Measurements from ENCODE around the gene KRT73.

The KRT73 gene

DNA sequence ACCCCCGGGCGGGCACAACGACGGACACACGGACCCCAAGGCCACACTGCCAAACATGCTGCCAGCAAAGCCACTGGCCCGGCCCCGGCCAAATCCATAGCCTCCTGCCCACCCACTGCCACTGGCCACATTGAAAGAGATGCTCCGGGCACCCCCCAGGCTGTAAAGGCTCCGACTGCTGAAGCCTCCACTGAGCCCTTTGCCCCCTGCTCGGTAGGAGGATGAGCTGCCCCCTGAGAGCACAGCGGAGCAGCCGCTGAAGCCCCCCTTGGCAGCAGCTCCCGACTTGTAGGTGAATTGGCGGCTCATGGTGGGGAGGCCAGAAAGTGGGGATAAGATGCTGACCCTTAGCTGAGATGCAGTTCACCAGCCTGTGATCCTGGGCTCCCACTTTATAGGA lies at the start of gene KRT73:
Gene KRT73, minus strand, starts transcription at position 344 of the 400 bp plus-strand sequence. Its CDS starts 35 bp downstream, at position 309.
- H3K4me3 ChIP-seq (ENCODE audit: low read length), result no peak within 1 kb of the TSS
- H3K27me3 ChIP-seq (ENCODE audit: control insufficient read depth, insufficient read depth, low read length), result no peaks in the 10 kb centered on the region
- no peak within 1 kb of the TSS for H3K27ac ChIP-seq (ENCODE audit: low read depth, low read length)
- no peaks in the 10 kb centered on the region for H3K4me1 ChIP-seq (ENCODE audit: control insufficient read depth, insufficient read depth, low read length)
- H3K9ac ChIP-seq (ENCODE audit: low read length), result no peak within 1 kb of the TSS
- H3K36me3 ChIP-seq (ENCODE audit: control insufficient read depth, insufficient read depth, low read length), result no peaks in the 10 kb centered on the region

DNA sequence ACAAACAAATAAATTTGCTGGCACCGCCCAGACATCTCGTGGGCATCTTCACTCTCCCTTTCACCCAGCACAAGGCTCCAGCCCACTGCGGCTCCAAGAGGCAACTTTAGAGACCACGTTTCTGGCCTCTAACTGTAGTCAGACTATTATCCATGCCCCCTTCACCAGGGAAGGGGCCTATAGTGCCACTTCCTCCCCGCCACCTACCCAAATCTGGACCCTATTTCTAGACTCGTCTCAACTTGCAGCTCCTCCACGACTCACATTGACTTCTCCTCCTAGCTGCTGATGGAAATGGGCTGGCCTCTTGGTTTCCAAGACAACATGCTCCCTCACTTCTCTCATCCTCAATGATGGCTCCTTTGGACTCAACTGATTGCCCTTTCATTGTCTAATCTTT lies 49.6 kb upstream of the KRT73 start:
- Histone ChIP-seq H3K36me3 (ENCODE audit: control insufficient read depth, insufficient read depth, low read length) (no peaks in the 10 kb centered on the region), H3K27ac (ENCODE audit: low read depth, low read length) (no peak overlapping the region), H3K4me1 (ENCODE audit: control insufficient read depth, insufficient read depth, low read length) (peaks cover under 1% of the 10 kb centered on the region), H3K4me3 (ENCODE audit: low read length) (no peak overlapping the region), H3K9ac (ENCODE audit: low read length) (no peak overlapping the region), H3K27me3 (ENCODE audit: control insufficient read depth, insufficient read depth, low read length) (no peaks in the 10 kb centered on the region)

DNA sequence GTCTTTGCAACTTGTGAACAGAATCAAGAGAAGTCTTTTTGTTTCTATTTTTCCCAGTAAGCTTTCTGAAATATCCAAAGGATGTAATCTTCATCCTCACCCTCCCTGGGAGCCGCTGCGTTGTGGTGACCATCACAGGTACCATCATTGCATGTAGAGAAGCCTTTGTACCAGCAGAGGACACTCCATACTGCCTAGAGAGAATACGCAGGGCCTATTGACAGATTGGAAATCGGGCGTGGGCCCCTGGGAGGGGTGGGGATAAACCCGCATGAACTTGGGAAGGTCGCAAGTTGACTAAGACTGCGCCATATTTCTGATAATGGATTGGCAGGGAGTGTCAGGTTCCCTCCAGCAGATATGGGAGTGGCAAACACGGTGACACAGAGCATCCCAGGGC lies 49.1 kb upstream of the KRT73 start:
- H3K4me3 ChIP-seq (ENCODE audit: low read length), result no peak overlapping the region
- H3K36me3 ChIP-seq (ENCODE audit: control insufficient read depth, insufficient read depth, low read length), result no peaks in the 10 kb centered on the region
- H3K27ac ChIP-seq (ENCODE audit: low read depth, low read length), result no peak overlapping the region
- H3K27me3 ChIP-seq (ENCODE audit: control insufficient read depth, insufficient read depth, low read length), result no peaks in the 10 kb centered on the region
- no peaks in the 10 kb centered on the region for H3K4me1 ChIP-seq (ENCODE audit: control insufficient read depth, insufficient read depth, low read length)
- H3K9ac ChIP-seq (ENCODE audit: low read length), result no peak overlapping the region

GRCh38 chr12:52666471-52666870 lies 48.1 kb upstream of the KRT73 start:
- H3K4me3 ChIP-seq (ENCODE audit: low read length), result no peak overlapping the region
- H3K36me3 ChIP-seq (ENCODE audit: control insufficient read depth, insufficient read depth, low read length), result no peaks in the 10 kb centered on the region
- no peaks in the 10 kb centered on the region for H3K4me1 ChIP-seq (ENCODE audit: control insufficient read depth, insufficient read depth, low read length)
- H3K27ac ChIP-seq (ENCODE audit: low read depth, low read length), result no peak overlapping the region
- no peaks in the 10 kb centered on the region for H3K27me3 ChIP-seq (ENCODE audit: control insufficient read depth, insufficient read depth, low read length)
- no peak overlapping the region for H3K9ac ChIP-seq (ENCODE audit: low read length)

DNA sequence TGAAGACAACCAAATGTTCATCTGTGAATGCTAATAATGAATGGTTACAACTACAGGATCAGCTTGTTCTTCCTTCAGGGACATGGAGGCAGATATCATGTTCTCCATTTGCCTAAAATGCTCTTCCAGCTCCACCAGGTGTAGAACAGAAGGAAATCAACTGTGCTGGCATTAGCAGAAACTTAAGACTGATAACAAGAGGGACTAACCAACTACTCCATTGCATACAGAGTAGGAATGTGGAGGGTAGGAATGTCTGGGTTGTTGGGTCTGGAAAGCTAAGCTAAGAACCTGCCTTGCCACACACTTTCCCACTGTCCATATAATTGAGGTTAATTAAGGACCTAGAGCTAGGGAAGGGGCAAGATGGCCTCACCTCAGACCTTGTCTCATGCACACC lies 45.1 kb upstream of the KRT73 start:
- no peak overlapping the region for H3K4me3 ChIP-seq (ENCODE audit: low read length)
- no peak overlapping the region for H3K27ac ChIP-seq (ENCODE audit: low read depth, low read length)
- no peaks in the 10 kb centered on the region for H3K27me3 ChIP-seq (ENCODE audit: control insufficient read depth, insufficient read depth, low read length)
- H3K4me1 ChIP-seq (ENCODE audit: control insufficient read depth, insufficient read depth, low read length), result no peaks in the 10 kb centered on the region
- no peak overlapping the region for H3K9ac ChIP-seq (ENCODE audit: low read length)
- no peaks in the 10 kb centered on the region for H3K36me3 ChIP-seq (ENCODE audit: control insufficient read depth, insufficient read depth, low read length)

- H3K27me3 ChIP-seq (ENCODE audit: control insufficient read depth, insufficient read depth, low read length), result no peaks in the 10 kb centered on the region
- H3K36me3 ChIP-seq (ENCODE audit: control insufficient read depth, insufficient read depth, low read length), result no peaks in the 10 kb centered on the region
- H3K4me3 ChIP-seq (ENCODE audit: low read length), result no peak overlapping the region
- no peak overlapping the region for H3K27ac ChIP-seq (ENCODE audit: low read depth, low read length)
- no peaks in the 10 kb centered on the region for H3K4me1 ChIP-seq (ENCODE audit: control insufficient read depth, insufficient read depth, low read length)
- no peak overlapping the region for H3K9ac ChIP-seq (ENCODE audit: low read length)
Measured at GRCh38 chr12:52662918-52663229, 44.5 kb upstream of the KRT73 start.

GRCh38 chr12:52662093-52662917 lies 43.9 kb upstream of the KRT73 start:
- H3K4me1 ChIP-seq (ENCODE audit: control insufficient read depth, insufficient read depth, low read length), result no peaks in the 10 kb centered on the region
- H3K9ac ChIP-seq (ENCODE audit: low read length), result no peak overlapping the region
- H3K27me3 ChIP-seq (ENCODE audit: control insufficient read depth, insufficient read depth, low read length), result no peaks in the 10 kb centered on the region
- H3K4me3 ChIP-seq (ENCODE audit: low read length), result no peak overlapping the region
- H3K27ac ChIP-seq (ENCODE audit: low read depth, low read length), result no peak overlapping the region
- H3K36me3 ChIP-seq (ENCODE audit: control insufficient read depth, insufficient read depth, low read length), result no peaks in the 10 kb centered on the region

- Histone ChIP-seq H3K4me1 (ENCODE audit: control insufficient read depth, insufficient read depth, low read length) (no peaks in the 10 kb centered on the region), H3K9ac (ENCODE audit: low read length) (no peak overlapping the region), H3K36me3 (ENCODE audit: control insufficient read depth, insufficient read depth, low read length) (no peaks in the 10 kb centered on the region), H3K4me3 (ENCODE audit: low read length) (no peak overlapping the region), H3K27me3 (ENCODE audit: control insufficient read depth, insufficient read depth, low read length) (no peaks in the 10 kb centered on the region), H3K27ac (ENCODE audit: low read depth, low read length) (no peak overlapping the region)
Measured at GRCh38 chr12:52661668-52662067, 43.3 kb upstream of the KRT73 start.

DNA sequence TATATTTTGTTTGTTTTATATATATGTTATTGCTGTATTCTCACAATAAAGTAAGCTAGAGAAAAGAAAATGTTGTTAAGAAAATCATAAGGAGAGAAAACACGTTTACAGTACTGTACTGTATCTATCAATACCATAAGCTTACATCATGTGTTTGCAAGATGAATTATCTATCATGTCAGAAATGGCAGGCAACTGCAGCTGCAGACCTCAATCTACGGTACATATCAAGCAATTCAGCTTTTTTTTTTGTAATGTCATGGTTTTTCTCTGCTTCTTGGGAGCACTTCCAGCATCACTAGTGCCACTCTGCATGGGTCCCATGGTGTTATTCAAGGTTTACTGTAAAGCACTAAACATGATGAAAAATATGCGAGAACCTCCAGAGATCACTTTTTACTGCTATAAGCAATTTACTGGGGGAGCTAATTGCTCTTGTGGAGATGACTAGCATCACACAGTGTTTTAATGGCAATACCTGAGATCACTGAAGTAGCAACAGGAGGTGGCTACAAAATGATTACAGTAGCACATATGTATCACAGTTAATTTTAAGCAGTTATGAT lies 42.7 kb upstream of the KRT73 start:
- H3K4me1 ChIP-seq (ENCODE audit: control insufficient read depth, insufficient read depth, low read length), result no peaks in the 10 kb centered on the region
- H3K27me3 ChIP-seq (ENCODE audit: control insufficient read depth, insufficient read depth, low read length), result no peaks in the 10 kb centered on the region
- no peaks in the 10 kb centered on the region for H3K36me3 ChIP-seq (ENCODE audit: control insufficient read depth, insufficient read depth, low read length)
- no peak overlapping the region for H3K27ac ChIP-seq (ENCODE audit: low read depth, low read length)
- no peak overlapping the region for H3K9ac ChIP-seq (ENCODE audit: low read length)
- no peak overlapping the region for H3K4me3 ChIP-seq (ENCODE audit: low read length)

DNA sequence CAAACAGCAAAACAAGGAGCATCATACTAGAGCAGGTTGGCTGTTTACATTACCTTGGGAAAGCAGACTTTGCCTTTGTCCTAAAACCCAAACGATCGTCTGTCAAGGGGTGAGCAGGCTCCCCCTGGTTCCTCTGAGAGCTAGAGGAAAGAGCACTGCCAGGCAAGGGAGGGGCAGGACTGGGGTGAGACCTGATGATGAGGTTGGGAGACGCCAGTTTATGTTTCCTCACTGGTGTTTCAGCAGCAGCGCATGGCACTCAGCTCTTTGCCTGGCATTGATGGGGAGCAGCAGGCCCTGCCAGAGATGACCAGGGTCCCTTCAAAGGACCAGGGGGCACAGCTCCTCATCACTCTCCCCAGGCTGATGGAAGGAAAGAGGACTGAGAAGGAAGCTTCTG lies 41.6 kb upstream of the KRT73 start:
- H3K27ac ChIP-seq (ENCODE audit: low read depth, low read length), result no peak overlapping the region
- H3K4me1 ChIP-seq (ENCODE audit: control insufficient read depth, insufficient read depth, low read length), result no peaks in the 10 kb centered on the region
- H3K36me3 ChIP-seq (ENCODE audit: control insufficient read depth, insufficient read depth, low read length), result no peaks in the 10 kb centered on the region
- H3K9ac ChIP-seq (ENCODE audit: low read length), result no peak overlapping the region
- peaks cover 3% of the 10 kb centered on the region for H3K27me3 ChIP-seq (ENCODE audit: control insufficient read depth, insufficient read depth, low read length)
- no peak overlapping the region for H3K4me3 ChIP-seq (ENCODE audit: low read length)

DNA sequence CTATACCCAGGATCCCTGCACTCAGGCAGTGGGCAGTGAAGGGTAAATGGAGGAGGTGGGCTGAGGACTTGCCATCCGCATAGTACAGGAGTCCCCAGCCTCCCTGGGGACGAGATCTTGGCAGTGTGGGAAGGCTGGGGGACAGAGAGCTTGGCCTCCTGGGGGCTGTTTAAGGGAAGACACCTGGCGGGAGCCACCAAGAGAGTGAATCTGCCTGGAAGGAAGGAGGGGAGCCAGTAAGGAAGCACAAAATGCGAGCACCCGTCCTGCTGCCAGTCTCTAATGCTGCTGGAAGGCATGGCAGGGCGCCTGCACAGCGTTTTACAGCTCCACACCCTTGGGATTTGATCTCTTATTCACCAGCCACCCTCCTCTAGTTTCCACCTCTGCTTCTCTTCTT lies 41.0 kb upstream of the KRT73 start:
- Histone ChIP-seq H3K4me3 (ENCODE audit: low read length) (no peak overlapping the region), H3K27ac (ENCODE audit: low read depth, low read length) (no peak overlapping the region), H3K4me1 (ENCODE audit: control insufficient read depth, insufficient read depth, low read length) (no peaks in the 10 kb centered on the region), H3K27me3 (ENCODE audit: control insufficient read depth, insufficient read depth, low read length) (peaks cover 3% of the 10 kb centered on the region), H3K36me3 (ENCODE audit: control insufficient read depth, insufficient read depth, low read length) (no peaks in the 10 kb centered on the region), H3K9ac (ENCODE audit: low read length) (no peak overlapping the region)

DNA sequence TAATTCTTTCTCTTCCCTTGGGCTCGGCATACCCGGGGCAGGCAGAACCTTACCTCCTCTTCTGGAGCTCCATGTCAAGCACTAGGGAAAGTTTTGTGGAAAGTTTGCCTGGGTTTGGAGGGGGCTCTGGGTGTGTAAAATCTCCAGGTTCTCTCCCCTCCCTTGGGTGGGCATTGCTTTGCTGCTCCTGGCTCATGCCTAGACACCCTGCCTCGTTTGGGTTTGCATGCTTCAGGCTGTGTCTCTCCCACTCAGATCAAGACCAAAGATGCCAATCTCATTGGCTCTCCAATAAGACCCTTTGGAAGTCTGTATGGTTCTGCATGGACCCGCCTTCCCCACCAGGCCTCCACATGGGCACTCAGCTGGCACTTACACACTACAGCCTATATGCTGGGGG lies 39.8 kb upstream of the KRT73 start:
- Histone ChIP-seq H3K4me3 (ENCODE audit: low read length) (no peak overlapping the region), H3K27ac (ENCODE audit: low read depth, low read length) (no peak overlapping the region), H3K27me3 (ENCODE audit: control insufficient read depth, insufficient read depth, low read length) (peaks cover 3% of the 10 kb centered on the region), H3K9ac (ENCODE audit: low read length) (no peak overlapping the region), H3K36me3 (ENCODE audit: control insufficient read depth, insufficient read depth, low read length) (no peaks in the 10 kb centered on the region), H3K4me1 (ENCODE audit: control insufficient read depth, insufficient read depth, low read length) (no peaks in the 10 kb centered on the region)

DNA sequence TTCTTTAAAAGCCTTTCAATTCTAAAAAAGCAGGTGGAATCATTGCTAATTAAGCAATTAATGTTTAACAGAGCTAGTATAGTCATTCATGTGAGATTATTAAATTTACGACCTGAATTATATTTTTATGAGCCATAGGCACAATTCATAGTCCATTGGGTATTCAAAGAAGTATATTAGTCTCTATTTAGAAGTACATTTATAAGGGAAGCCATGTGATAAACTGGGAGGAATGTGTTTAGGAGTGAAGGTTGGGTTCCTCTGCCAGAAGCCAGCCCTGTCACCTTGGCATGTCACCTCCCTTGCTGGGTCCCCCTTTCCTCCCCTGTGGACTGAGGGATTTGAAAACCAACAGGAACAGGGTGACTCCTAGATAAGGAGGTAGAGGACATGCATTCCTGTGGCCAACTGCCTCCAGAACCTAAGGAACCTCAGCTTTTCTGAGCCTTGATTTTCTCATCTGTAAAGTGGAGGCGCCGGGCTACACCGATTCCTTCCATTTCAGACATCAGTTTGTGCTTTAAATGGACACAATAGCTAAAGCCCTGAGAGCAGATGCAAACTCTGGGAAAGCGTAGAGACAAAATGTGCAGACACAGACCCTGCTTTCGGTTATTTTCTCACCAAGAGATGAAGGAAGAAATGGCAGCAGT lies 39.0 kb upstream of the KRT73 start:
- no peak overlapping the region for H3K4me3 ChIP-seq (ENCODE audit: low read length)
- H3K9ac ChIP-seq (ENCODE audit: low read length), result no peak overlapping the region
- no peaks in the 10 kb centered on the region for H3K4me1 ChIP-seq (ENCODE audit: control insufficient read depth, insufficient read depth, low read length)
- no peaks in the 10 kb centered on the region for H3K36me3 ChIP-seq (ENCODE audit: control insufficient read depth, insufficient read depth, low read length)
- H3K27ac ChIP-seq (ENCODE audit: low read depth, low read length), result no peak overlapping the region
- peaks cover 3% of the 10 kb centered on the region for H3K27me3 ChIP-seq (ENCODE audit: control insufficient read depth, insufficient read depth, low read length)

Measured in rectal smooth muscle tissue (tissue), 1 donor.